ENCODE results near the gene NEMP1. TPM values are rescaled to one million over a fixed set of nuclear protein-coding genes. Genes with fewer than 3 reads are reported as not detected.

Gene NEMP1
- total and polyA plus RNA-seq, 10 of the 15 experiments (the other 5 are each of a cell fraction or from before 2014, with no cell fraction given), result 4.0 to 45.9 (median 19.8) TPM

DNA sequence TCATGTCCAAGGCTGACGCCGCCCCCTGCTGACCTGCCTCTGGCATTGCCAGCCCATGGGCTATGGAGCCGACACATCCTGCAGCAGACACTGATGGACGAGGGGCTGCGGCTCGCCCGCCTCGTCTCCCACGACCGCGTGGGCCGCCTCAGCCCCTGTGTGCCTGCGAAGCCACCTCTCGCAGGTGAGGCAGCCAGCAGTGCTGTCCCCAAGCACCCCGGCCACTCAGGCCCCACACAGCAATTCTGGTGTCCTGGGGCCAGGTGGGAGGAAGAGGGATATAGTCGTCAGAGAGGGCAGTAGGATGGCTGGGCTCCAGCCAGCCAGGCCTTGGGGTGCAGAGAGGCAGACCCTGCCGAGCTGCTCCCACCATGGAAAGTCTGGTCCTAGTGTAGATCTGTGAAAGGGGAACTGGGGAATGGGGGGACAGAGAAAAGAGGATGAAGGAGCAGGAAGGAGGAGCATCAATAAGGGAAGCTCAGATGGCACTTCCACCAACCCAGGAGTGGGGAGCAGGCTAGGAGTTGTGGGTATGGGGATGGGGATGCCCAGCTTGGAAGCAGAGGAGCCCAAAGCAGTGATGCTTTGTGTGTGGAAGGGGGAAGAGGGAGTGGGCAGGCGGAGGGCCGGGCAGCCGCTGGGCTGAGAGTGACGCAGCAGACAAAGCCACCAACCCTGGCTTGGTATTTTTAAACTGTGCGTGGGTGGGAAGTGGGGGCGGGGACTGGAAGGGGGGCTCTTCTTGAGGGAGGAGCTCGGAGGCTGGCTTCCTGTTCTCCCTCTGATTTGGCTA lies 15.0 kb upstream of the NEMP1 start:
- H3K4me1 ChIP-seq (ENCODE audit: control insufficient read depth, insufficient read depth, low read length), result peaks cover 36% of the 10 kb centered on the region
- TF ChIP-seq, protein P1, sequence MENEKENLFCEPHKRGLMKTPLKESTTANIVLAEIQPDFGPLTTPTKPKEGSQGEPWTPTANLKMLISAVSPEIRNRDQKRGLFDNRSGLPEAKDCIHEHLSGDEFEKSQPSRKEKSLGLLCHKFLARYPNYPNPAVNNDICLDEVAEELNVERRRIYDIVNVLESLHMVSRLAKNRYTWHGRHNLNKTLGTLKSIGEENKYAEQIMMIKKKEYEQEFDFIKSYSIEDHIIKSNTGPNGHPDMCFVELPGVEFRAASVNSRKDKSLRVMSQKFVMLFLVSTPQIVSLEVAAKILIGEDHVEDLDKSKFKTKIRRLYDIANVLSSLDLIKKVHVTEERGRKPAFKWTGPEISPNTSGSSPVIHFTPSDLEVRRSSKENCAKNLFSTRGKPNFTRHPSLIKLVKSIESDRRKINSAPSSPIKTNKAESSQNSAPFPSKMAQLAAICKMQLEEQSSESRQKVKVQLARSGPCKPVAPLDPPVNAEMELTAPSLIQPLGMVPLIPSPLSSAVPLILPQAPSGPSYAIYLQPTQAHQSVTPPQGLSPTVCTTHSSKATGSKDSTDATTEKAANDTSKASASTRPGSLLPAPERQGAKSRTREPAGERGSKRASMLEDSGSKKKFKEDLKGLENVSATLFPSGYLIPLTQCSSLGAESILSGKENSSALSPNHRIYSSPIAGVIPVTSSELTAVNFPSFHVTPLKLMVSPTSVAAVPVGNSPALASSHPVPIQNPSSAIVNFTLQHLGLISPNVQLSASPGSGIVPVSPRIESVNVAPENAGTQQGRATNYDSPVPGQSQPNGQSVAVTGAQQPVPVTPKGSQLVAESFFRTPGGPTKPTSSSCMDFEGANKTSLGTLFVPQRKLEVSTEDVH (IDR thresholded peaks at IDR 0.05; ENCODE audit: low read depth, partially characterized antibody), result no peak
- no peak for TF ChIP-seq KDM1A (IDR thresholded peaks at IDR 0.05; ENCODE audit: borderline replicate concordance)
- no peak for TF ChIP-seq ZNF384 (IDR thresholded peaks at IDR 0.05; ENCODE audit: borderline replicate concordance, low read depth, low read length)
- 0 out of 2 replicates have a peak, but pooled peaks have one; percentile 2 for TF ChIP-seq TCF3 (IDR thresholded peaks at IDR 0.05; ENCODE audit: borderline replicate concordance, insufficient read depth, low read depth, low read length)
- TF ChIP-seq, protein P2, sequence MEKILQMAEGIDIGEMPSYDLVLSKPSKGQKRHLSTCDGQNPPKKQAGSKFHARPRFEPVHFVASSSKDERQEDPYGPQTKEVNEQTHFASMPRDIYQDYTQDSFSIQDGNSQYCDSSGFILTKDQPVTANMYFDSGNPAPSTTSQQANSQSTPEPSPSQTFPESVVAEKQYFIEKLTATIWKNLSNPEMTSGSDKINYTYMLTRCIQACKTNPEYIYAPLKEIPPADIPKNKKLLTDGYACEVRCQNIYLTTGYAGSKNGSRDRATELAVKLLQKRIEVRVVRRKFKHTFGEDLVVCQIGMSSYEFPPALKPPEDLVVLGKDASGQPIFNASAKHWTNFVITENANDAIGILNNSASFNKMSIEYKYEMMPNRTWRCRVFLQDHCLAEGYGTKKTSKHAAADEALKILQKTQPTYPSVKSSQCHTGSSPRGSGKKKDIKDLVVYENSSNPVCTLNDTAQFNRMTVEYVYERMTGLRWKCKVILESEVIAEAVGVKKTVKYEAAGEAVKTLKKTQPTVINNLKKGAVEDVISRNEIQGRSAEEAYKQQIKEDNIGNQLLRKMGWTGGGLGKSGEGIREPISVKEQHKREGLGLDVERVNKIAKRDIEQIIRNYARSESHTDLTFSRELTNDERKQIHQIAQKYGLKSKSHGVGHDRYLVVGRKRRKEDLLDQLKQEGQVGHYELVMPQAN (conservative IDR thresholded peaks at IDR 0.05), result no peak
- no peak for TF ChIP-seq STAT1 (conservative IDR thresholded peaks at IDR 0.05)
- TF ChIP-seq YY1 (IDR thresholded peaks at IDR 0.05; ENCODE audit: low read depth, low read length), result no peak
- no peak for TF ChIP-seq NRF1 (conservative IDR thresholded peaks at IDR 0.05; ENCODE audit: low read depth, low read length)
- 0 out of 2 replicates have a peak, but pooled peaks have one; percentile 50 for TF ChIP-seq RCOR1 (conservative IDR thresholded peaks at IDR 0.05; ENCODE audit: low read depth, low read length)
- TF ChIP-seq POU2F2 (IDR thresholded peaks at IDR 0.05; ENCODE audit: borderline replicate concordance, low read depth, low read length), result peak; percentile 36; the same call in 1 of the 3 replicates
- peak in 1 of 2 experiments; percentile 99; a peak in 2 of 3 replicates for TF ChIP-seq EGR1 (IDR thresholded peaks at IDR 0.05; ENCODE audit: borderline replicate concordance in 1 of 2, low read depth in 2 of 2, low read length in 2 of 2)
- peak; percentile 75 for TF ChIP-seq POLR2A (IDR thresholded peaks at IDR 0.05; ENCODE audit: low read depth, low read length)
- TF ChIP-seq, protein P3, sequence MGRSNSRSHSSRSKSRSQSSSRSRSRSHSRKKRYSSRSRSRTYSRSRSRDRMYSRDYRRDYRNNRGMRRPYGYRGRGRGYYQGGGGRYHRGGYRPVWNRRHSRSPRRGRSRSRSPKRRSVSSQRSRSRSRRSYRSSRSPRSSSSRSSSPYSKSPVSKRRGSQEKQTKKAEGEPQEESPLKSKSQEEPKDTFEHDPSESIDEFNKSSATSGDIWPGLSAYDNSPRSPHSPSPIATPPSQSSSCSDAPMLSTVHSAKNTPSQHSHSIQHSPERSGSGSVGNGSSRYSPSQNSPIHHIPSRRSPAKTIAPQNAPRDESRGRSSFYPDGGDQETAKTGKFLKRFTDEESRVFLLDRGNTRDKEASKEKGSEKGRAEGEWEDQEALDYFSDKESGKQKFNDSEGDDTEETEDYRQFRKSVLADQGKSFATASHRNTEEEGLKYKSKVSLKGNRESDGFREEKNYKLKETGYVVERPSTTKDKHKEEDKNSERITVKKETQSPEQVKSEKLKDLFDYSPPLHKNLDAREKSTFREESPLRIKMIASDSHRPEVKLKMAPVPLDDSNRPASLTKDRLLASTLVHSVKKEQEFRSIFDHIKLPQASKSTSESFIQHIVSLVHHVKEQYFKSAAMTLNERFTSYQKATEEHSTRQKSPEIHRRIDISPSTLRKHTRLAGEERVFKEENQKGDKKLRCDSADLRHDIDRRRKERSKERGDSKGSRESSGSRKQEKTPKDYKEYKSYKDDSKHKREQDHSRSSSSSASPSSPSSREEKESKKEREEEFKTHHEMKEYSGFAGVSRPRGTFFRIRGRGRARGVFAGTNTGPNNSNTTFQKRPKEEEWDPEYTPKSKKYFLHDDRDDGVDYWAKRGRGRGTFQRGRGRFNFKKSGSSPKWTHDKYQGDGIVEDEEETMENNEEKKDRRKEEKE (IDR thresholded peaks at IDR 0.05), result no peak
- TF ChIP-seq GATAD2B (conservative IDR thresholded peaks at IDR 0.05; ENCODE audit: low read depth), result peak; percentile 81

More for the DNA sequence above, 15.0 kb upstream of the NEMP1 start:
- DNase-seq (ENCODE audit: low read depth, low spot score), result no peak
- ChIA-PET CTCF (interaction anchor here (0.6 to 9.0 kb wide), 23 partner anchors 13 to 365 kb away, joined by 3 to 205 read pairs (median 4); partner anchors contain the start of genes LRP1, NEMP1 and STAT6), POLR2A (interaction anchor here (0.6 to 7.6 kb wide), 6 partner anchors 14 to 340 kb away, joined by 3 to 74 read pairs (median 20); partner anchors contain the start of genes NEMP1 and STAT6), SMC1A (ENCODE audit: uncharacterized antibody, unreplicated experiment) (interaction anchor here (0.7 to 10.4 kb wide), 9 partner anchors 9 to 86 kb away, joined by 3 to 169 read pairs (median 6); partner anchors contain the start of genes NEMP1, STAT6 and TAC3), RAD21 (ENCODE audit: unreplicated experiment) (interaction anchor here (0.7 to 8.8 kb wide), 13 partner anchors 10 to 386 kb away, joined by 3 to 199 read pairs (median 5); partner anchors contain the start of genes ARHGAP9, NEMP1, SHMT2 and STAT6)
- H3K27ac ChIP-seq (ENCODE audit: control insufficient read depth, insufficient read depth), result peak overlapping the region; percentile 84
- intact Hi-C loops (cut with micrococcal nuclease; ENCODE audit: unreplicated experiment) (loop anchor here (1.0 kb wide), 2 partner anchors 18 to 24 kb away; partner anchors contain the start of gene STAT6), in situ Hi-C loops (cut with MboI) (no loop called here)
- H3K4me2 ChIP-seq (ENCODE audit: control insufficient read depth, insufficient read depth), result peak overlapping the region; percentile 97
- peak; percentile 75 for ATAC-seq
- H3K9me3 ChIP-seq (replicated peaks; ENCODE audit: control insufficient read depth, insufficient read depth, low read length), result no peaks in the 10 kb centered on the region
- 17% methylated on average over 17 of the region's 24 CpGs for WGBS (ENCODE audit: insufficient coverage, insufficient replicate concordance, low lambda C conversion rate, missing lambda C conversion rate)
- H3K36me3 ChIP-seq (ENCODE audit: control insufficient read depth in 2 of 2, insufficient read depth in 2 of 2, low read length in 1 of 2), result peaks cover 17 to 21% of the 10 kb centered on the region in 2 experiments
- no TSS peak for BruUV-seq (replicated peaks)
- H2AFZ ChIP-seq (ENCODE audit: control insufficient read depth, low read depth, low read length), result no peak overlapping the region
- H3K79me2 ChIP-seq (ENCODE audit: control insufficient read depth, insufficient read depth, low read length), result peaks cover 34% of the 10 kb centered on the region
- H3K27me3 ChIP-seq (replicated peaks in 1 of 2; ENCODE audit: control insufficient read depth in 2 of 2, insufficient read depth in 2 of 2, low read length in 1 of 2), result no peaks in the 10 kb centered on the region
- H4K20me1 ChIP-seq (ENCODE audit: control insufficient read depth, insufficient read depth), result no peaks in the 10 kb centered on the region
- peak overlapping the region; percentile 75 for H3K4me3 ChIP-seq
- peak overlapping the region; percentile 68 for H3K9ac ChIP-seq (ENCODE audit: control insufficient read depth, insufficient read depth, low read length)
- FAIRE-seq, result peak; percentile 93
